Measurements from ENCODE around the gene ZNF575. TPM values are rescaled to one million over a fixed set of nuclear protein-coding genes. Genes with fewer than 3 reads are reported as not detected.

Gene ZNF575
- total RNA-seq, 1 experiment from 2014 or later = 1.1 TPM

GRCh38 chr19:43527860-43528622 lies 4.9 kb upstream of the ZNF575 start:
- peak; percentile 24 for DNase-seq (ENCODE audit: unreplicated experiment)
- intact Hi-C loops (cut with micrococcal nuclease) = loop anchor here (1.0 kb wide), 1 partner anchor 34 kb away; no protein-coding TSS in a partner anchor
- Mint-ChIP-seq H3K4me1 (ENCODE audit: insufficient read depth, unreplicated experiment) (peaks cover 21% of the 10 kb centered on the region), H3K27me3 (ENCODE audit: insufficient read depth, unreplicated experiment) (no peaks in the 10 kb centered on the region), H3K36me3 (ENCODE audit: insufficient read depth, unreplicated experiment) (peaks cover 16% of the 10 kb centered on the region), H3K4me3 (ENCODE audit: unreplicated experiment) (peak overlapping the region; percentile 84), H3K9me3 (ENCODE audit: unreplicated experiment) (no peaks in the 10 kb centered on the region), H3K27ac (ENCODE audit: low read depth, unreplicated experiment) (peak overlapping the region; percentile 88)
- POLR2A ChIA-PET = interaction anchor here (0.6 to 5.9 kb wide), 15 partner anchors 9 to 1426 kb away, joined by 3 to 75 read pairs (median 5); partner anchors contain the start of genes IRGQ, PHLDB3 and ZNF576
- CTCF ChIA-PET = interaction anchor here (0.6 to 3.5 kb wide), 16 partner anchors 8 to 1518 kb away, joined by 3 to 16 read pairs (median 4); partner anchors contain the start of gene IRGQ
- no peak for TF ChIP-seq CTCF (IDR thresholded peaks at IDR 0.05; ENCODE audit: unreplicated experiment)
- no TSS peak for BruUV-seq (replicated peaks)

- Mint-ChIP-seq H3K27me3 (ENCODE audit: insufficient read depth, unreplicated experiment) (no peaks in the 10 kb centered on the region), H3K4me3 (ENCODE audit: unreplicated experiment) (peak overlapping the region; percentile 78), H3K36me3 (ENCODE audit: insufficient read depth, unreplicated experiment) (peaks cover 9% of the 10 kb centered on the region), H3K9me3 (ENCODE audit: unreplicated experiment) (no peaks in the 10 kb centered on the region), H3K4me1 (ENCODE audit: insufficient read depth, unreplicated experiment) (peaks cover 12% of the 10 kb centered on the region), H3K27ac (ENCODE audit: low read depth, unreplicated experiment) (peak overlapping the region; percentile 3)
- no peak for TF ChIP-seq CTCF (IDR thresholded peaks at IDR 0.05; ENCODE audit: unreplicated experiment)
- intact Hi-C loops (cut with micrococcal nuclease) = loop anchor here (2.0 to 10.0 kb wide), 2 partner anchors 64 to 132 kb away; partner anchors contain the start of genes IRGQ and ZNF576
- peak; percentile 85 for DNase-seq (ENCODE audit: unreplicated experiment)
- BruUV-seq (replicated peaks) = no TSS peak
- POLR2A ChIA-PET = interaction anchor here (0.6 to 3.5 kb wide), 17 partner anchors 7 to 254 kb away, joined by 3 to 39 read pairs (median 6); partner anchors contain the start of genes IRGQ, LYPD3, PINLYP and XRCC1
- CTCF ChIA-PET = interaction anchor here (0.6 to 1.7 kb wide), 4 partner anchors 13 to 119 kb away, joined by 3 to 4 read pairs (median 4); no protein-coding TSS in a partner anchor
Observed at GRCh38 chr19:43532571-43532961, 422 bp upstream of the ZNF575 start.

DNA sequence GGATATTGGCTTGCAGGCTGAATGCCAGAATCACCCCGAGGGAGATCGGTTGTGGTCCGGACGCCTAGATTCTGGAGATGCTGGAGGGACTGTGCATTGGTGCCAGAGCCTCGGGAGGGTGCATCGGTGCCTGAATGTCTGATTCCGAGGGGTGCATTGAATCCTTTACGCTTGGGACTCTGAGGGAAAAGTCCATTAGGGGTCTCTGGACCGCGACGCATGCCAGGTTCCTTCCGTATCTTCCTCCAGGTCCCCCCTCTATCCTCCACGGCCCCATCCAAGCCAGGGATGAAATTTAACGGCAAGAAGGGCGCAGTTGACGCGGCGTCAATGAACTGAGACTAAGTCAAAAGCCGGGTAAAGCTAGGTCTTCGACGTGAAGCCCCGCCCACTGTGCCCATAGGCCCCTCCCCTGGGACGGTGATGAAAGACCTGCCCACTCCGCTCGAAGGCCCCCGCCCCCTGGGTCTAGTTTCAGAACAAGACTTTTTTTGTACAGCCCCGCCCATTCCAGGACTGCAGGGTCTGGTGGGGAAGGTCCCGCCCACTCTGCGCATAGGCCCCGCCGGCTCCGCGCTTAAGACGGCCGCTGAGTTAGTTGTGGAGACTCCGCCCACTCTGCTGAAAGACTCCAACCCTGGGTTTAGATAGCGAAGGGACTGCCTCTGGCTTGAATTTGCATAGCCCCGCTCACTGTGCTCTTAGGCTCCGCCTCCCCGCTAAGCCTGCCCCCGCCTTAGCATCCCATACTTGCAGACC lies 737 bp downstream of the ZNF575 start:
- DNase-seq (ENCODE audit: unreplicated experiment) = peak; percentile 100
- intact Hi-C loops (cut with micrococcal nuclease) = loop anchor here (2.0 to 10.0 kb wide), 2 partner anchors 63 to 131 kb away; partner anchors contain the start of genes IRGQ and ZNF576
- CTCF ChIA-PET = interaction anchor here (0.6 to 1.0 kb wide), 3 partner anchors 118 to 276 kb away, joined by 3 read pairs; no protein-coding TSS in a partner anchor
- H3K9me3 Mint-ChIP-seq (ENCODE audit: unreplicated experiment) = peaks cover 5% of the 10 kb centered on the region
- peak overlapping the region; percentile 78 for H3K4me3 Mint-ChIP-seq (ENCODE audit: unreplicated experiment)
- no TSS peak for BruUV-seq (replicated peaks)
- H3K36me3 Mint-ChIP-seq (ENCODE audit: insufficient read depth, unreplicated experiment) = peaks cover 9% of the 10 kb centered on the region
- no peaks in the 10 kb centered on the region for H3K27me3 Mint-ChIP-seq (ENCODE audit: insufficient read depth, unreplicated experiment)
- no peak for TF ChIP-seq CTCF (IDR thresholded peaks at IDR 0.05; ENCODE audit: unreplicated experiment)
- H3K4me1 Mint-ChIP-seq (ENCODE audit: insufficient read depth, unreplicated experiment) = peaks cover 8% of the 10 kb centered on the region
- H3K27ac Mint-ChIP-seq (ENCODE audit: low read depth, unreplicated experiment) = peak overlapping the region; percentile 3
- POLR2A ChIA-PET = interaction anchor here (0.6 to 3.5 kb wide), 20 partner anchors 9 to 251 kb away, joined by 3 to 39 read pairs (median 6); partner anchors contain the start of genes IRGQ, LYPD3, PINLYP and XRCC1
